Activated naive CD4-positive, alpha-beta T cell treated with anti-CD3 and anti-CD28 coated beads for 36 hours (primary cell): Measurements from ENCODE around the gene DCAF7. TPM values are rescaled to one million over a fixed set of nuclear protein-coding genes. Genes with fewer than 3 reads are reported as not detected.

Source experiments
- CTCF ChIA-PET: fragments of 350-600 bp; sonication (Branson Sonifier 250); formaldehyde crosslinking; loops from one replicate; lab custom pipeline; 2021; ENCODE audit warnings: antibody characterized with exemption; lab: Charles Lee
- DNase-seq: peaks from one replicate; pipeline ENCODE4 v3.0.0-alpha.2; 2020
- H3K27ac Mint-ChIP-seq: one replicate; pipeline ENCODE4 v1.8.0; 2021; ENCODE audit warnings: mild to moderate bottlenecking, mixed read lengths
- H3K27me3 Mint-ChIP-seq: one replicate; pipeline ENCODE4 v1.8.0; 2021; ENCODE audit warnings: low read depth, mixed read lengths
- H3K36me3 Mint-ChIP-seq: one replicate; pipeline ENCODE4 v1.8.0; 2021; ENCODE audit warnings: low read depth, mixed read lengths
- H3K4me1 Mint-ChIP-seq: one replicate; pipeline ENCODE4 v1.8.0; 2021; ENCODE audit warnings: low read depth, mixed read lengths
- H3K4me3 Mint-ChIP-seq: one replicate; pipeline ENCODE4 v1.8.0; 2021; ENCODE audit warnings: mild to moderate bottlenecking, moderate library complexity, mixed read lengths
- H3K9me3 Mint-ChIP-seq: one replicate; pipeline ENCODE4 v1.8.0; 2021; ENCODE audit warnings: mixed read lengths
- intact Hi-C: fragments of 100-400 bp; cut with micrococcal nuclease; formaldehyde crosslinking; loops from one replicate; pipeline ENCODE4 v1.15.1; 2023
- total RNA-seq, 2 experiments: library from RNA; stranded (reverse); gene quantifications; one replicate each; pipeline ENCODE4 v1.2.3, GENCODE V29; 2021

The DCAF7 gene
- total RNA-seq, 2 experiments from 2014 or later, result 102 to 103 TPM

DNA sequence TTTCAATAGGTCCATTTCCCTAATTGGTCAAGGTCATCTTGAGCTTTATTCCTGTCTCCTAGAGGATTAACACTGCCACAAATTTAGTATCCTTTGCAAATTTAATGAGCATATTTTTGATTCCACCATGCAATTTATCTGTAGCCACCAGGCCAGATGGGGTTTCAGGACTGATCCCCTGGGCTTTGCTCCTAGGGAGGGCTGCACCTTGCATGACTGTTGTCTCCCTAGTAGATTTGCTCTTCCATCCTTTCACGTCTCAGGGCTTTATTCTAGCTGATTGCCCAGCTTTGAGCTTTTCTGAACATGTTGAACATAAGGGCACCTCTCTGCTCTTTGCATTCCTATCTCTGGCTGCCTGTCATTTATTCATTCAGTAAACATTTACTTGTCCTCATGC is 34.9 kb upstream of the DCAF7 start:
- Mint-ChIP-seq H3K27ac (no peak overlapping the region), H3K27me3 (peaks cover 3% of the 10 kb centered on the region), H3K36me3 (no peaks in the 10 kb centered on the region), H3K4me3 (no peak overlapping the region), H3K4me1 (peaks cover 3% of the 10 kb centered on the region), H3K9me3 (no peaks in the 10 kb centered on the region)
- intact Hi-C loops, result no loop called here
- DNase-seq, result no peak
- CTCF ChIA-PET, result no interaction called here

DNA sequence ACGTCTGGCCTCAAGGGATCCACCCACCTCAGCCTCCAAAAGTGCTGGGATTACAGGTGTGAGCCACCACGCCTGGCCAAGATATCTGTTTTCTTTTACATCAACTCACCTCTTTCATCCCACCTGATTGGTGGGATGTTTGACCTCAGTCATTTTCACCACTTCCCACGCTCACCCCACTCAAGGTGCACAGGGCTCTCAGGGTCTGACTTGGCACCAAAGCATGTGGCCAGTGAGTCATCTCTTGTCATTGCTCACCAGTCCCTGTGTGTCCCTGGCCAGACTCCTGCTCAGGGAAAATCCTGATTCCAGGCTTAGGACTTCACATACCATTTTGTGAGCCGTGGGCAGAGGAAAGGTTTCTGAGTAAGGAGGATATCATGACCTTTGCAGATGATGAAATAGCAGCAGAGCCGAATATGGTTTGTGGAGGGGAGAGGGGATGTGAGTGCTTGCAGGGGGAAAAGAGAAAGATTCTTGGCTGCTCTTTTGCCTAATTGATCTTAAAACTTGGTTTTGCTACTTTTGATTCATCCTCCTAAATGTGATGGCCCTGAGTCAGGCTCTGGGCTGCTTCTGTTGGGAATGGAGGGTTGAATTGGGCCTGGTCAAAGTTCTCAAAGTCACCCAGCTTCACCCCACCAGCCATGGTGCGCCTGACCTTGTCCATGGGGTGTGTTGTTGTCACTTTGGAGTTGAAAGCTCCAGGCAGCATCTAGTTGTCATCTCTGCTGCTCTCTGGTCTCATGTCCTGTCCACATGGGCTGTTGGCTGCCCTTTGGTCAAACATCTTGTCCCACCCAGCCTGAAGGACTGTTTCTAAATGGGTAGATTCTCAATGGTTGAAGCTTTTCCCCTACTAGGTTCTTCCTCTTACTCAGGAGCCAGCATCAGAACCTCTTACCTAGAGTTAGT is 33.1 kb upstream of the DCAF7 start:
- peaks cover 10% of the 10 kb centered on the region for H3K27me3 Mint-ChIP-seq
- H3K36me3 Mint-ChIP-seq, result no peaks in the 10 kb centered on the region
- no peak overlapping the region for H3K27ac Mint-ChIP-seq
- CTCF ChIA-PET, result interaction anchor here (0.6 kb wide), 1 partner anchor 27 kb away, joined by 3 read pairs; no protein-coding TSS in a partner anchor
- H3K4me1 Mint-ChIP-seq, result peaks cover 3% of the 10 kb centered on the region
- intact Hi-C loops, result no loop called here
- no peak overlapping the region for H3K4me3 Mint-ChIP-seq
- peak; percentile 8 for DNase-seq
- no peaks in the 10 kb centered on the region for H3K9me3 Mint-ChIP-seq

DNA sequence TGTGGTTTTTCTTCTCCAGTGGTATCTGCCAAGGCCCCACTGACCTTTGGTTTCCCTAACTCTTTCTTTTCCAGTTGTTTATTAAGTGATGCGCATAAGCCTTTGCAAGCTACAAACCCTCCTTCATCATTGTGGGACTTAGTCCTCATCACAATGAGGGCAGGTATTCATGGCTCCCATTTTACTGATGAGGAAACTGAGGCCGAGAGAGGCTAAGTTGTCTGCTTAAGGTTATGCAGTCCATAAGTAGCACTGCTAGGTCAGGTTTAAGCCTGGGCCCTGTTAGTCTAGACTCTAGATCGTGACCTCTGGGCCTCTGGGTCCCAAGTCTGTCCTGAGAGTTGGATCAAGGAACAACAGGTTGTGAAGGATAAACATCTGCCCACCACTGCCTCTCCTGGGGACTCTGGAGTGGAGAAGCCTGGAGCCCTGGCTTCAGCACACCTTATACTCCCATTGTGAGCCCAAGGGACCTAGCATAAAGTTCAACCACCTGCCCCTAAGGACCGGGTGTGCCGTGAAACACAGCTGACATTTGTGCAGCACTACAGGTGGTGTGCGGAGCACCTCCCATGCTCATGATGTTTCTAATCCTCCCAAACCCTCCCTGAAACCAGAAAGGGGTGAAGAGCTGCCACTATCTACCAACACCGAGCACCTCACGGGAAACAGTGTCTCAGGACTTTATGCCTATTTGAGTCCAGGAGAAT is 32.3 kb upstream of the DCAF7 start:
- CTCF ChIA-PET, result interaction anchor here (1.7 kb wide), 1 partner anchor 94 kb away, joined by 4 read pairs; no protein-coding TSS in a partner anchor

DNA sequence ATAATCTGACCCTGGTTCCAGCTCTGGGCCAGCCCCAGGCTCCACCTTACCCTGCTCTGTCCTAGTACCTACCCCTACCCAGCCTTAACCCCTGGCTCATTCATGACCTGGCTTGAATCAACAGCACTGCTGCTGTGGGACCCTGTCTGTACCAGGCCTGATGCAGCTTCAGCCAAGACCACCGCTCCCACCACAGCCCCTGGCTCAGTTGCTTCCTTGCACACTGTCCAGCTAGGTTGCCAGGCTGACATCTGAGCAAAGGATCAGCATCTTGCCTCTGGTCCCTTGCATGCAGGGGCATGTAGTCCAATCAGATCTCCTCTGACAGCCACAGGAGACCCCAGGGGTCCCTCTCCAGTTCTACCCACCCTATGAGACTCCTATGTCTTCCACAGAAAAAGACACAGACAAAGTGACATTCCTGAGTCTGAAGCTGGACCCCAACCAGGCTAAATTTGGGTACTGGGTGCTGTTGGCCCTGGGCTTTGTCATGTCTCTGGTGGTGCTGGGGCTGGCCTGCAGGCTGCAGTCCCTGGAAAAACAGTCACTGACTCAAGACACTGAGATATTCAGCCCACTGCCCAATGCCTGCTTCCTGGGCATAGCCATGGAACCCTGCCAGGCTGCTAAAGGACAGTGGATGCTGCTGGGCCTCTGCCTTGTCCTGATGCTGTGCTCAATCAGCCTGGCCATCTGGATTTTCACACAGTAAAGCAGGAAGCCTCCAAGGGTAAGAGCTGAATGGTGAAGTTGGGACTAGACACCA is 31.0 kb upstream of the DCAF7 start:
- DNase-seq, result no peak
- Mint-ChIP-seq H3K36me3 (no peaks in the 10 kb centered on the region), H3K27ac (no peak overlapping the region), H3K9me3 (no peaks in the 10 kb centered on the region), H3K4me1 (peaks cover 9% of the 10 kb centered on the region), H3K4me3 (no peak overlapping the region), H3K27me3 (peaks cover 17% of the 10 kb centered on the region)
- intact Hi-C loops, result no loop called here
- CTCF ChIA-PET, result interaction anchor here (1.7 kb wide), 1 partner anchor 92 kb away, joined by 4 read pairs; no protein-coding TSS in a partner anchor

More for the DNA sequence above, 32.3 kb upstream of the DCAF7 start:
- Mint-ChIP-seq H3K9me3 (no peaks in the 10 kb centered on the region), H3K27ac (no peak overlapping the region), H3K4me3 (no peak overlapping the region), H3K36me3 (no peaks in the 10 kb centered on the region), H3K27me3 (peaks cover 8% of the 10 kb centered on the region), H3K4me1 (peaks cover 3% of the 10 kb centered on the region)
- intact Hi-C loops, result no loop called here
- no peak for DNase-seq

DNA sequence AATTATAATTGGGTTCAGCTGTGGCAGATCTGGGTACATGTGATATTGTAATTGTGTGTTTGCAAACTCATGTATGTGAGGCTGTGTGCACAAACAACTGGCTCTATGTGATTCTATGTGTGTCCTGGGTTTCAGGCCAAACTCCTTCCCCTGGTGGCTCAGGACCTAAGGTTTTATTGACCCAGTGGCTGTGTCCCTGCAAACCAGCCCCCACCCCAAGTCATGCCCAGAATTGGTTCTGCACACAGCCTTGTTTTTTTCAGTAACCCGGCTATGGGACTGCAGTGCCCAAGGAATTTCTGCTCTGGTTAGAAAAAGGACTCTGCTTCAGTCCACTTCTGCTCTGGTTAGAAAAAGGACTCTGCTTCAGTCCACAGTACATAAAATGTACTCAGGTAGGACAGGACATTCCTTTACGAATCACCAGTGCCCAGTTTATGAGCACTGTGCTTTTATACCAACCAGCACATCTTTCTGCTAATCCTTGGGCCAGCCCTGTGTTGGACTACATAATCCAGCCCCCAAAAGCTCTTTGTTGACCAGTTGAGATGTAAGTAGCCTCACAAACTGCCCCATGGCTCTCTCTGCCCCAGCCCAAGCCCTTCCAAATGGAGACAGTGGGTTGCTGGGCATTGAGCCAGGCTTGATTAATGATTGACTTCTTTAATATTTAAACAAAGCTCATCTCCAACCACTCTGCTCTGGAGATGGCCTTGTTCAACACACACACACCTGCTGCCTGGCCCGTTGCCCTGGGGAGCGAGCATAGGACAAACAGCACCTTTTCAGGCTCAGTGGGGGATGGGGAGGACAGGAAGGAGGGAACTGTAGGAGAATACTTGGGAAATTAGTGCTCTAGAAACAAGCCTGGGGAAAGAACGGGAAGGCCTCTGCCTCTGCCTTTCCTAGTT is 30.1 kb upstream of the DCAF7 start:
- intact Hi-C loops, result no loop called here
- Mint-ChIP-seq H3K27ac (no peak overlapping the region), H3K4me1 (peaks cover 9% of the 10 kb centered on the region), H3K27me3 (peaks cover 20% of the 10 kb centered on the region), H3K9me3 (no peaks in the 10 kb centered on the region), H3K36me3 (no peaks in the 10 kb centered on the region), H3K4me3 (no peak overlapping the region)
- DNase-seq, result no peak
- CTCF ChIA-PET, result interaction anchor here (1.7 kb wide), 1 partner anchor 91 kb away, joined by 4 read pairs; no protein-coding TSS in a partner anchor

DNA sequence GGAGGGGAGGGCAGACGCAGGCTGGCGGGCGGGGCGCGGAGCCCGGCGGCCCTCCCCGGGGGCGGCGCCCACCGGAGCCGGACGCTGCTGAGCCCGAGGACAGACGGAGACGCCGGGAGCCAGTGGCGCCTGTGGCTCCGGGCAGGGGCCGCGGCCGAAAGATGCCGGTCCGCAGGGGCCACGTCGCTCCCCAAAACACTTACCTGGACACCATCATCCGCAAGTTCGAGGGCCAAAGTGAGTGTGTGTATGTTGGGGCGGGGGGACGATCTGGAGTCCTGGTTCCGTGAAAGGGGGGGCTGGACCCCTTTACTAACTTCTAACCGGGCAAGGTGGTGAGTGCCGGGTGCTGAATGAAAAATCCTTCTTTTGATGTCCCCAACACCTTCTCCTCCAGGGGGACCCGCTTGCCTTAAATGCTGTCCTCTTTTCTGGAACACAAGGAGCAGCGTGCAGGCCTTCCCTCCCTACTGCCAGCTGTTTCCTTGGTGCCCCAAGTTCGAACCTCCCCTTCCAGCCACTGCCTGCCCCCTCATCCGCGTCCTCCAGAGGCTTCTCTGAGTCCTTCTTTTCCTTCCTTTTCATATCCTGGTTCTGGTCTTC is 26.9 kb upstream of the DCAF7 start, which contains the start of gene KCNH6:
Gene KCNH6, plus strand, starts transcription at position 106 of the 603 bp plus-strand sequence. Its CDS starts 56 bp downstream, at position 162.
- no peak within 1 kb of the TSS for H3K27ac Mint-ChIP-seq
- H3K9me3 Mint-ChIP-seq, result no peaks in the 10 kb centered on the region
- intact Hi-C loops, result no loop called here
- no peak for DNase-seq
- H3K36me3 Mint-ChIP-seq, result no peaks in the 10 kb centered on the region
- H3K27me3 Mint-ChIP-seq, result peaks cover 23% of the 10 kb centered on the region
- no peak within 1 kb of the TSS for H3K4me3 Mint-ChIP-seq
- CTCF ChIA-PET, result no interaction called here
- H3K4me1 Mint-ChIP-seq, result peaks cover 6% of the 10 kb centered on the region

DNA sequence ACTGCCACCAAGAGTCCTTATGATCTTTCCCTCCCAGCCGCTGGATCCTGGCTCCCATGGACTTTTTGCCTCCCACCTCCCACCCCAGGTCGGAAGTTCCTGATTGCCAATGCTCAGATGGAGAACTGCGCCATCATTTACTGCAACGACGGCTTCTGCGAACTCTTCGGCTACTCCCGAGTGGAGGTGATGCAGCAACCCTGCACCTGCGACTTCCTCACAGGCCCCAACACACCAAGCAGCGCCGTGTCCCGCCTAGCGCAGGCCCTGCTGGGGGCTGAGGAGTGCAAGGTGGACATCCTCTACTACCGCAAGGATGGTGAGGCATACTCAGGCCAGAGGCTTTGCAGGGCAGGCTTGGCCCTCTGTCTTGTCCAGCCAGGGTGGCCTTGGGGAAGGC is 26.2 kb upstream of the DCAF7 start:
- no peaks in the 10 kb centered on the region for H3K9me3 Mint-ChIP-seq
- peaks cover 6% of the 10 kb centered on the region for H3K4me1 Mint-ChIP-seq
- H3K36me3 Mint-ChIP-seq, result no peaks in the 10 kb centered on the region
- no peak overlapping the region for H3K4me3 Mint-ChIP-seq
- no peak for DNase-seq
- CTCF ChIA-PET, result no interaction called here
- H3K27me3 Mint-ChIP-seq, result peaks cover 23% of the 10 kb centered on the region
- H3K27ac Mint-ChIP-seq, result no peak overlapping the region
- intact Hi-C loops, result no loop called here

DNA sequence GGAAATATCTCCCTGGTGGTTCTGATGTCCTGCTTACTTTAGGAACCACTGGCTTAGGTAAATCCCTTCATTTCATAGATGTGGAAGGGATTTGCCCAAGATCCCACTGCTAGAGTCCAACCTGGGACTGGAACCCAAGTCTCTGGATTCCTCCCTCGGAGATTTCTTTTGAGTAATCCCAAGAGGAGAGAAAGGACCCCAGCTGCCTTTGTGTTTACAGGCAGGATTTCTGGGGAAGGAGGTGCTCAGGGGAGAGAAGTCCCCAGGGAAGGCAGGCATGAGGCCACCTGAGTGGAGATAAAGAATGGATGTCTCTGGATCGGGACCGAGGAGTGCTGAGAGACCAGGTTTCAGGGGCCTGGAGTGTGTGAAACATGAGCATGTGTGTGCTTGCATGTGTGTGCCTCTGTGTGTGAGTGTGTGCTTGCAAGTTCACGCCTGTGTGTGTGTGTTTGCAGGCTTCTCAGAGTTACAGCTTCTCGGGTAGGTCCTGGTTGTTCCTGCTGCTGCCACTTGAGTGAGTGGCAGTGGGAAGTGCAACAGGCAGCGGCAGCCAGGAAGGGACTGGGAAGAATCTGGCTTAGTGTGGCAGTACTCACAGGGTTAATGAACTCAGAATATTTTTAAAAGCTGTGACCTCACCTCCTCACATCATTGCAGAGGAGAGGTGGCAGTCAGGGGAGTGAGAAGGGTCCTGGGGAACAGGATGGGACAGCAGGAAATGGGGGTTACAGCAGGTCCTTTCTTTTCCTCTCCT is 24.9 kb upstream of the DCAF7 start:
- H3K4me1 Mint-ChIP-seq, result peaks cover 6% of the 10 kb centered on the region
- no peaks in the 10 kb centered on the region for H3K36me3 Mint-ChIP-seq
- no peak overlapping the region for H3K4me3 Mint-ChIP-seq
- peaks cover 23% of the 10 kb centered on the region for H3K27me3 Mint-ChIP-seq
- no peaks in the 10 kb centered on the region for H3K9me3 Mint-ChIP-seq
- no peak overlapping the region for H3K27ac Mint-ChIP-seq
- intact Hi-C loops, result no loop called here
- no peak for DNase-seq
- CTCF ChIA-PET, result no interaction called here

DNA sequence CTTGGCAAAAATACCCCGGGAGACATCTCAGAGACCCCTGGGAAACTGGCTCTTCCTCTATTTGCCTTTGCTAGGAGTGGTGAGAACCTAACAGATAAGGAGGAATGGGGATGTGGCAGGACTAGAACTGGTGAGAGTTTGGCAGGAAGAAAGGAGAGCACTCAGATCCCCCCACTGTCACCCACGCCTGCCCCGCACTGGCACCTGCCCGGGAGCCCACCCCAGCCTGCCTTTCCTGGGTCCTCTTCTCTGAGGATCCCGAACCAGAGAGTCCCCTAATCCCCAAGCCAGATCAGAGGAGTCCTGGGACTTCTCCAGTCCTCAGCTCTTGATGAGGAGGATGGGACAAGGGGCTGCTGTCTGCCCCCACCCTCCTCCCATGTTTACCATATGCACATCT is 23.4 kb upstream of the DCAF7 start:
- H3K9me3 Mint-ChIP-seq, result no peaks in the 10 kb centered on the region
- no peak overlapping the region for H3K27ac Mint-ChIP-seq
- no peak overlapping the region for H3K4me3 Mint-ChIP-seq
- peaks cover 6% of the 10 kb centered on the region for H3K4me1 Mint-ChIP-seq
- H3K27me3 Mint-ChIP-seq, result peaks cover 19% of the 10 kb centered on the region
- no peaks in the 10 kb centered on the region for H3K36me3 Mint-ChIP-seq
- CTCF ChIA-PET, result no interaction called here
- intact Hi-C loops, result no loop called here
- no peak for DNase-seq

DNA sequence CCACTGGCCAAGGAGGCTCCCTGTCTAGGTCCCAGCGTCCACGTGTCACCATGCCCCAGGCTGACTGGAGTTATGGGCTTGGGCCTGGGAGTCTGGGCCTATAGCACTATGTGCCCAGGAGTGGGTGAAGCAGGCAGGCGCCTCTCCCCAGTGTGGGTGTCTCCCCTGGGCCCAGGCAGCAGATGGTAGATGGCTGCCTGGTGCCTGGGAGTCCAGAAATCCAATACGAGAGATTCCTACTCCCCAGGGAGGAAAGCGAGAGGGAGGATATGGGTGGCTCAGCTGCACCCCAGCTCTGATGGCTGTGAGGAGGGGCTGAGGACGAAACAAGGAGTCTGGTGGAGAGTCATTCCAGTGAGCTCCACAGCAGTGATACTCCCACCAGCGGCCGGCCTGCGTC is 22.1 kb upstream of the DCAF7 start:
- Mint-ChIP-seq H3K36me3 (no peaks in the 10 kb centered on the region), H3K4me1 (peaks cover 6% of the 10 kb centered on the region), H3K4me3 (no peak overlapping the region), H3K27ac (no peak overlapping the region), H3K9me3 (no peaks in the 10 kb centered on the region), H3K27me3 (peaks cover 15% of the 10 kb centered on the region)
- no peak for DNase-seq
- intact Hi-C loops, result no loop called here
- CTCF ChIA-PET, result no interaction called here
